GM13976 (cell line): Measurements from ENCODE around the gene TRPV5.

ENCODE experiments used
- DNase-seq: peaks from one replicate; pipeline ENCODE4 v3.0.0; 2012; ENCODE audit warnings: low spot score
- CTCF ChIP-seq: IDR thresholded peaks from 2 replicates; pipeline ENCODE4 v1.5.1; 2012; ENCODE audit warnings: borderline replicate concordance, mild to moderate bottlenecking; ENCODE audit not compliant: insufficient read depth; ENCODE audit errors: extremely low read depth, missing control alignments, control extremely low read depth
- in situ Hi-C: fragments of 300-500 bp; cut with MboI; formaldehyde crosslinking; loops from one replicate; pipeline ENCODE4 v1.12.0; 2022; ENCODE audit warnings: low sequenced_read_pairs, mixed read lengths, inconsistent platforms; ENCODE audit not compliant: unreplicated experiment

The TRPV5 gene

GRCh38 chr7:142914121-142914520, 19.4 kb downstream of the TRPV5 start:
- DNase-seq, result no peak
- in situ Hi-C loops, result no loop called here
- TF ChIP-seq CTCF, result no peak

- TF ChIP-seq CTCF, result no peak
- DNase-seq, result no peak
- in situ Hi-C loops, result no loop called here
Measured at GRCh38 chr7:142913566-142913965, 20.0 kb downstream of the TRPV5 start.

GRCh38 chr7:142913051-142913450, 20.5 kb downstream of the TRPV5 start:
- TF ChIP-seq CTCF, result no peak
- no peak for DNase-seq
- in situ Hi-C loops, result no loop called here

- no peak for DNase-seq
- in situ Hi-C loops, result no loop called here
- no peak for TF ChIP-seq CTCF
Measured at GRCh38 chr7:142910481-142910880, 23.1 kb downstream of the TRPV5 start.

- no peak for TF ChIP-seq CTCF
- in situ Hi-C loops, result no loop called here
Measured at GRCh38 chr7:142910031-142910433, 23.5 kb downstream of the TRPV5 start.

GRCh38 chr7:142908921-142909890, 24.3 kb downstream of the TRPV5 start:
- TF ChIP-seq CTCF, result no peak
- in situ Hi-C loops, result no loop called here
- peak; percentile 57 for DNase-seq

More at GRCh38 chr7:142910031-142910433, 23.5 kb downstream of the TRPV5 start:
- no peak for DNase-seq
